Hepatocyte (in vitro differentiated cells): ENCODE data around the gene ZSWIM7. TPM values are rescaled to one million over a fixed set of nuclear protein-coding genes. Genes with fewer than 3 reads are reported as not detected.
A peak's percentile ranks its signal among the peaks of the same experiment; 100 is the strongest.

ENCODE experiments used
- DNase-seq: peaks from one replicate; pipeline ENCODE4 v3.0.0-alpha.2; 2016; ENCODE audit warnings: low spot score
- H2AFZ ChIP-seq: fragments of 200-600 bp; sonication (generic); 2 replicates; pipeline ENCODE4 v1.6.0; 2016; ENCODE audit warnings: antibody characterized with exemption, mild to moderate bottlenecking
- H3K27ac ChIP-seq: fragments of 200-600 bp; sonication (generic); 2 replicates; pipeline ENCODE4 v1.5.1; 2016; ENCODE audit warnings: mild to moderate bottlenecking
- H3K27me3 ChIP-seq: fragments of 200-600 bp; sonication (generic); 2 replicates; pipeline ENCODE4 v1.6.1; 2016
- H3K36me3 ChIP-seq: fragments of 200-600 bp; sonication (generic); replicated peaks from 2 replicates; pipeline ENCODE4 v1.5.1; 2016; ENCODE audit warnings: low read depth; ENCODE audit not compliant: insufficient read depth
- H3K4me1 ChIP-seq: fragments of 200-600 bp; sonication (generic); 2 replicates; pipeline ENCODE4 v1.5.1; 2016; ENCODE audit warnings: mild to moderate bottlenecking, moderate library complexity; ENCODE audit not compliant: insufficient read depth
- H3K4me2 ChIP-seq: fragments of 200-600 bp; sonication (generic); 2 replicates; pipeline ENCODE4 v1.6.0; 2016
- H3K4me3 ChIP-seq: fragments of 200-600 bp; sonication (generic); 2 replicates; pipeline ENCODE4 v1.5.1; 2016; ENCODE audit warnings: mild to moderate bottlenecking
- H3K79me2 ChIP-seq: fragments of 200-600 bp; sonication (generic); 2 replicates; pipeline ENCODE4 v1.6.0; 2017; ENCODE audit warnings: mild to moderate bottlenecking
- H3K9me2 ChIP-seq: fragments of 200-600 bp; sonication (generic); replicated peaks from 2 replicates; pipeline ENCODE4 v1.6.0; 2017; ENCODE audit warnings: mild to moderate bottlenecking; ENCODE audit not compliant: insufficient read depth
- H3K9me3 ChIP-seq: fragments of 200-600 bp; sonication (generic); 2 replicates; pipeline ENCODE4 v1.5.1; 2016; ENCODE audit warnings: low read depth, mild to moderate bottlenecking
- H4K20me1 ChIP-seq: fragments of 200-600 bp; sonication (generic); 2 replicates; pipeline ENCODE4 v1.6.0; 2016; ENCODE audit warnings: mild to moderate bottlenecking; ENCODE audit not compliant: insufficient read depth, poor library complexity, severe bottlenecking
- EZH2 ChIP-seq: fragments of 200-600 bp; sonication (generic); IDR thresholded peaks from 2 replicates; pipeline ENCODE4 v1.6.1; 2016; ENCODE audit warnings: antibody characterized with exemption, mild to moderate bottlenecking, borderline replicate concordance
- EZH2phosphoT487 ChIP-seq: fragments of 200-600 bp; sonication (generic); IDR thresholded peaks from one replicate; pipeline ENCODE4 v1.6.1; 2018; ENCODE audit warnings: antibody characterized with exemption, mild to moderate bottlenecking, low read depth, moderate library complexity; ENCODE audit not compliant: unreplicated experiment, severe bottlenecking
- WGBS: methylation state at CpG from one replicate; pipeline ENCODE4 v1.1.6; 2016; ENCODE audit warnings: low lambda C conversion rate; ENCODE audit errors: missing lambda C conversion rate; 5-methylcytosine and 5-hydroxymethylcytosine counted together
- polyA plus RNA-seq: library from polyadenylated mRNA; unstranded; fragments of >200 nt; fragmentation: Nextera tagmentation; extraction: Ambion mirVana; gene quantifications from 2 replicates; pipeline ENCODE4 v1.2.1, GENCODE V29; 2016
- total RNA-seq: library from RNA; depleted of rRNA; stranded (reverse); fragments of >200 nt; gene quantifications from 2 replicates; pipeline ENCODE4 v1.2.3, GENCODE V29; 2014
- TF ChIP-seq, protein P1 (sequence below): fragments of 200-600 bp; sonication (generic); IDR thresholded peaks from 2 replicates; pipeline ENCODE4 v1.5.1; 2016; ENCODE audit warnings: antibody characterized with exemption, mild to moderate bottlenecking; ENCODE audit not compliant: poor library complexity

Gene ZSWIM7
- total and polyA plus RNA-seq, 2 experiments from 2014 or later: 27.0 to 46.8 TPM

DNA sequence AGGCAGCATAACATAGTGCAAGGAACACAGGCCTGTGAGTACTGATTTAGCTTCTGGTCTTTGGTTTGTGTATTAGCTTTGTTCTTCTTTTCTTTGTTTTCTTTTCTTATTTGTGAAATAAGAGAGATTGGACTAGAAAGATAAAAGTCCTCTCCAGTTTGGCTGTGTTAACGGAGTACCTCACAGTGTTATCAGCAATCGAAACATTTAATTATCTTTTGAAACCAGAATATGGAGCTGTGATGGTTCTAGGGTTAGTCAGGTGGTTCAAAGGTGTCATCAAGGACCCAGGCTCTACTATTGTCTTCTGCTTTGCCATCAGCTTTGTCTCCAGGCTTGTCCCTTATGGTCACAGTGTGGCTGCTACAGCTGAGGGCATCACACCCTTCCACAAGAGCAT is 29.0 kb downstream of the ZSWIM7 start:
- H3K79me2 ChIP-seq: peaks cover 2% of the 10 kb centered on the region
- H3K4me3 ChIP-seq: no peak overlapping the region
- no peak overlapping the region for H2AFZ ChIP-seq
- H3K27ac ChIP-seq: no peak overlapping the region
- 84% methylated on average over 2 of the region's 2 CpGs for WGBS
- H3K9me2 ChIP-seq: no peaks in the 10 kb centered on the region
- no peak overlapping the region for H3K4me2 ChIP-seq
- H3K4me1 ChIP-seq: peaks cover 19% of the 10 kb centered on the region
- TF ChIP-seq EZH2phosphoT487: no peak
- TF ChIP-seq, protein P1, sequence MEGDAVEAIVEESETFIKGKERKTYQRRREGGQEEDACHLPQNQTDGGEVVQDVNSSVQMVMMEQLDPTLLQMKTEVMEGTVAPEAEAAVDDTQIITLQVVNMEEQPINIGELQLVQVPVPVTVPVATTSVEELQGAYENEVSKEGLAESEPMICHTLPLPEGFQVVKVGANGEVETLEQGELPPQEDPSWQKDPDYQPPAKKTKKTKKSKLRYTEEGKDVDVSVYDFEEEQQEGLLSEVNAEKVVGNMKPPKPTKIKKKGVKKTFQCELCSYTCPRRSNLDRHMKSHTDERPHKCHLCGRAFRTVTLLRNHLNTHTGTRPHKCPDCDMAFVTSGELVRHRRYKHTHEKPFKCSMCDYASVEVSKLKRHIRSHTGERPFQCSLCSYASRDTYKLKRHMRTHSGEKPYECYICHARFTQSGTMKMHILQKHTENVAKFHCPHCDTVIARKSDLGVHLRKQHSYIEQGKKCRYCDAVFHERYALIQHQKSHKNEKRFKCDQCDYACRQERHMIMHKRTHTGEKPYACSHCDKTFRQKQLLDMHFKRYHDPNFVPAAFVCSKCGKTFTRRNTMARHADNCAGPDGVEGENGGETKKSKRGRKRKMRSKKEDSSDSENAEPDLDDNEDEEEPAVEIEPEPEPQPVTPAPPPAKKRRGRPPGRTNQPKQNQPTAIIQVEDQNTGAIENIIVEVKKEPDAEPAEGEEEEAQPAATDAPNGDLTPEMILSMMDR: no peak
- no peak for DNase-seq
- H3K36me3 ChIP-seq: no peaks in the 10 kb centered on the region
- H4K20me1 ChIP-seq: no peaks in the 10 kb centered on the region
- H3K9me3 ChIP-seq: no peaks in the 10 kb centered on the region
- no peaks in the 10 kb centered on the region for H3K27me3 ChIP-seq

DNA sequence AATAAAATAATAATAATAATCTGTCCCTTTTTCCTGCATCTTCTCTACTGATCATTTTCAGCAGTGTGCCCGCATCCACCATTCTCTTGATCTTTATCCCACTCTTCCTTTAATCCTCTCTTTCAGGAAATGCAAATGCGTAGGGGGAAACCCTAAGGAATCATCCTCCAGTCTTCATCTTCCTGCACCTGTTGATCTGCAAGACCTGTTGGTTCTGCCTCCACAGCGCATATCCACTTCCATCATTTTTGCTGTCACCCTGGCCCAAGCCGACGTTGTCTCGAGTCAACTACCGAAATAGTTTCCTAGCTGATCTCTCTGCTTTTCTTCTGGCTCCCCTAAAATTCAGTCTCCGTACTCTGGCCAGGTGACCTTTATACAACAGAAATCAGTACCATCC is 30.0 kb downstream of the ZSWIM7 start:
- H3K4me2 ChIP-seq: no peak overlapping the region
- TF ChIP-seq, protein P1: no peak
- TF ChIP-seq EZH2phosphoT487 (no peak), EZH2 (no peak)
- 95% methylated on average over 8 of the region's 8 CpGs for WGBS

DNA sequence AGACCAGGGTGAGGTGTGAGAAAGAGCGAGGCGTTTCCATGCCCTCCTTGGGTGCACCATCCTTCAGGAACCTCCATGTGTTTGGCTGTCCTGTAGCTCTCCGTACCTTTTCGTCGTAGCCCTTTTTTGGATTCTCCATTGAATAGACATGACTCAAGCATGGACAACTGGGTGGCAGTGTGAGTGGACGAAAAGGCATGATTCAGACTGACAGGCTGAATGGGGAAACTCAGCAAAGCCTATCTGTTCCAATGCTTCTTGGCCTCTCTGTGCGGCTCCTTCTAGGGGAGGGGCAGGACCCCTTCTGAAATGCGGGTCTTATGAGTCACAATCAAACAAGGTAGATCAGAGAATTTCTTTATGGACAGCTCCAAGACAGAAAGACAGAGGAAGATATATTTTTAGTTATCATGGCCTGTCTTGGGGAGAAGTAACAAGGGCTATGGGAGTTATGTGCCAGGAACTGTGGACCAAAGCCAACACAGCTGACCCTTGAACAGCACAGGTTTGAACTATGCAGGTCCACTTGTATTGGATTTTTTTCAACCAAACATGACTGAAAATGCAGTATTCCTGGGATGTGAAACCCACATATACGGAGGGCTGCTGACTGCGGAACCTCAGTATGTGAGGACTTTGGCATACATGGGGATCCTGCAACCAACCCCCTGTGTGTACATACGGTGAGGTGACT is 31.7 kb downstream of the ZSWIM7 start:
- 86% methylated on average over 11 of the region's 11 CpGs for WGBS
- Histone ChIP-seq H4K20me1 (no peaks in the 10 kb centered on the region), H2AFZ (no peak overlapping the region), H3K79me2 (peaks cover 2% of the 10 kb centered on the region), H3K27ac (no peak overlapping the region), H3K4me1 (peaks cover 22% of the 10 kb centered on the region), H3K36me3 (no peaks in the 10 kb centered on the region), H3K4me2 (no peak overlapping the region), H3K27me3 (no peaks in the 10 kb centered on the region), H3K9me2 (no peaks in the 10 kb centered on the region), H3K9me3 (no peaks in the 10 kb centered on the region), H3K4me3 (no peak overlapping the region)
- TF ChIP-seq EZH2 (no peak), EZH2phosphoT487 (no peak)
- TF ChIP-seq, protein P1: no peak
- no peak for DNase-seq

More for the DNA sequence above, 30.0 kb downstream of the ZSWIM7 start:
- H3K9me3 ChIP-seq: no peaks in the 10 kb centered on the region
- H3K27me3 ChIP-seq: no peaks in the 10 kb centered on the region
- H2AFZ ChIP-seq: no peak overlapping the region
- no peaks in the 10 kb centered on the region for H3K9me2 ChIP-seq
- no peak overlapping the region for H3K4me3 ChIP-seq
- H4K20me1 ChIP-seq: no peaks in the 10 kb centered on the region
- peaks cover 2% of the 10 kb centered on the region for H3K79me2 ChIP-seq
- no peak for DNase-seq
- peaks cover 22% of the 10 kb centered on the region for H3K4me1 ChIP-seq
- no peak overlapping the region for H3K27ac ChIP-seq
- H3K36me3 ChIP-seq: no peaks in the 10 kb centered on the region

DNA sequence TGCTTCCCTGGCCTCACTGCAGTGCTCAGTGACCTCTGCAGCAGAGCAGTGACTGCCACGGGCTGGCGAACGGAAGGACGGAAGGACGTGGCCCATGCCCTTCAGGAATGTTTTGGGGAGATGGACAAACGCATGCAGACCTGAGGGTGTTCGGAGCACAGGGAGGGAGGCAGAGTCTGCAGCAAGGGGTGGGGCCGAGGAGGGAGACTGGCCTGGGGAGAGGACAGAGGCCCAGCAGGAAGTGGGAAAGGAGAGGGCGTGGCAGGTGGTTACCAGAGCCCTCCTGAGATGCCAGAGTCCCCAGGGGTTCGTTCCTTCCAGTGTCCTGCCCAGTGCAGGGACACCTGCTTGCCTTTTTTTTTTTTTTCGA is 32.6 kb downstream of the ZSWIM7 start:
- H3K27me3 ChIP-seq: no peaks in the 10 kb centered on the region
- H3K36me3 ChIP-seq: no peaks in the 10 kb centered on the region
- peak overlapping the region; percentile 74 for H3K27ac ChIP-seq
- H4K20me1 ChIP-seq: no peaks in the 10 kb centered on the region
- no peaks in the 10 kb centered on the region for H3K9me2 ChIP-seq
- peaks cover 22% of the 10 kb centered on the region for H3K4me1 ChIP-seq
- H3K4me3 ChIP-seq: no peak overlapping the region
- DNase-seq: no peak
- no peaks in the 10 kb centered on the region for H3K9me3 ChIP-seq
- 55% methylated on average over 10 of the region's 11 CpGs for WGBS
- peak overlapping the region; percentile 50 for H3K4me2 ChIP-seq
- peak overlapping the region; percentile 42 for H2AFZ ChIP-seq
- H3K79me2 ChIP-seq: peaks cover 2% of the 10 kb centered on the region
- TF ChIP-seq EZH2phosphoT487 (no peak), EZH2 (no peak)
- TF ChIP-seq, protein P1: no peak
